ENCODE results near the gene ARPP21. TPM values are rescaled to one million over a fixed set of nuclear protein-coding genes. Genes with fewer than 3 reads are reported as not detected.

The ARPP21 gene
- total and polyA plus RNA-seq, 2 donors (not counting 3 experiments of a cell fraction or from before 2014, with no cell fraction given): not detected

DNA sequence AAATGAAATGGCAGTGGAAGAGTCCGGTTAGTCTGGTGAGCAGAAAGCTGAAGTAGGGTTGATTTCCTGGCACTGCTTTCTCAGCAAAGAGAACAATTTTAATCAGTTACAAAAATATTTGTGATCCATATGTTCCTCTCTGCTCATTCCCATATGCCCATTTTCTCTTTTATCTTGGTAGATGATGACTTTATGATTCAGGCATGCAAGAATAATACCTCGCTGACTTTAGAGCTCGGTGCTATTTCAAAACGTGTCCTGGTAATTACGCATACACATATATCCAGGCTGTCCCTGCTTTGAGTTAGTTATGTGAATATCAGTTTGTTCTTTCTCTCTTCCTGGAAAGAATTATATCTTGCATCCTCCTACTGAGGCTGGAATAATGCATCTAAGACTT, 38.5 kb downstream of the ARPP21 start:
- Histone ChIP-seq H3K9ac (replicated peaks; ENCODE audit: extremely low read depth, insufficient read depth, low read length) (no peak overlapping the region), H3K9me3 (replicated peaks; ENCODE audit: control insufficient read depth, insufficient read depth, low read length) (no peaks in the 10 kb centered on the region), H3K4me1 (ENCODE audit: control insufficient read depth, extremely low read depth, insufficient read depth, low read length) (no peaks in the 10 kb centered on the region), H3K36me3 (ENCODE audit: control insufficient read depth in 2 of 2, extremely low read depth in 1 of 2, insufficient read depth in 2 of 2, low read length in 2 of 2) (no peaks in the 10 kb centered on the region), H3K9me1 (replicated peaks; ENCODE audit: control insufficient read depth, extremely low read depth, insufficient read depth, low read length) (no peaks in the 10 kb centered on the region), H4K20me1 (replicated peaks; ENCODE audit: control insufficient read depth, extremely low read depth, insufficient read depth, low read length) (no peaks in the 10 kb centered on the region), H2AFZ (ENCODE audit: low read depth, low read length) (no peak overlapping the region), H3K4me2 (ENCODE audit: insufficient read depth, low read length) (no peak overlapping the region), H3K79me2 (ENCODE audit: control insufficient read depth, insufficient read depth, low read length) (no peaks in the 10 kb centered on the region), H3K27ac (ENCODE audit: insufficient read depth, low read depth, low read length) (no peak overlapping the region), H3K4me3 (replicated peaks in 1 of 3; ENCODE audit: insufficient read depth in 1 of 3, low read depth in 1 of 3, low read length in 3 of 3) (no peak overlapping the region), H3K27me3 (ENCODE audit: control insufficient read depth in 2 of 2, insufficient read depth in 2 of 2, low read length in 2 of 2) (peaks cover 2 to 20% of the 10 kb centered on the region in 2 experiments)
- no TSS peak for BruUV-seq (replicated peaks)
- dilution Hi-C loops (cut with MboI; ENCODE audit: extremely low pct_ligation_motif_present, low sequenced_read_pairs) (no loop called here), intact Hi-C loops (cut with micrococcal nuclease) (no loop called here)
- ChIA-PET POLR2A (no interaction called here), CTCF (interaction anchor here (1.7 kb wide), 1 partner anchor 13 kb away, joined by 6 read pairs; no protein-coding TSS in a partner anchor)
- DNase-seq (ENCODE audit: low read depth, low spot score) (no peak), FAIRE-seq (no peak)
- TF ChIP-seq EZH2 (IDR thresholded peaks at IDR 0.05; ENCODE audit: borderline replicate concordance, low read depth, low read length, severe bottlenecking) (no peak), POLR2A (IDR thresholded peaks at IDR 0.05; ENCODE audit: low read depth, low read length) (no peak), JUN (IDR thresholded peaks at IDR 0.05; ENCODE audit: borderline replicate concordance, insufficient read depth, insufficient read length, low read depth) (no peak), GATA2 (IDR thresholded peaks at IDR 0.05; ENCODE audit: insufficient read depth, insufficient read length, low read depth, low read length) (no peak)
- TF ChIP-seq, protein P1, sequence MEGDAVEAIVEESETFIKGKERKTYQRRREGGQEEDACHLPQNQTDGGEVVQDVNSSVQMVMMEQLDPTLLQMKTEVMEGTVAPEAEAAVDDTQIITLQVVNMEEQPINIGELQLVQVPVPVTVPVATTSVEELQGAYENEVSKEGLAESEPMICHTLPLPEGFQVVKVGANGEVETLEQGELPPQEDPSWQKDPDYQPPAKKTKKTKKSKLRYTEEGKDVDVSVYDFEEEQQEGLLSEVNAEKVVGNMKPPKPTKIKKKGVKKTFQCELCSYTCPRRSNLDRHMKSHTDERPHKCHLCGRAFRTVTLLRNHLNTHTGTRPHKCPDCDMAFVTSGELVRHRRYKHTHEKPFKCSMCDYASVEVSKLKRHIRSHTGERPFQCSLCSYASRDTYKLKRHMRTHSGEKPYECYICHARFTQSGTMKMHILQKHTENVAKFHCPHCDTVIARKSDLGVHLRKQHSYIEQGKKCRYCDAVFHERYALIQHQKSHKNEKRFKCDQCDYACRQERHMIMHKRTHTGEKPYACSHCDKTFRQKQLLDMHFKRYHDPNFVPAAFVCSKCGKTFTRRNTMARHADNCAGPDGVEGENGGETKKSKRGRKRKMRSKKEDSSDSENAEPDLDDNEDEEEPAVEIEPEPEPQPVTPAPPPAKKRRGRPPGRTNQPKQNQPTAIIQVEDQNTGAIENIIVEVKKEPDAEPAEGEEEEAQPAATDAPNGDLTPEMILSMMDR (IDR thresholded peaks at IDR 0.05; ENCODE audit: extremely low read depth in 1 of 2, insufficient read depth in 1 of 2, low read depth in 1 of 2, low read length in 2 of 2): no peak
- TF ChIP-seq, protein P2, sequence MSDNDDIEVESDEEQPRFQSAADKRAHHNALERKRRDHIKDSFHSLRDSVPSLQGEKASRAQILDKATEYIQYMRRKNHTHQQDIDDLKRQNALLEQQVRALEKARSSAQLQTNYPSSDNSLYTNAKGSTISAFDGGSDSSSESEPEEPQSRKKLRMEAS (IDR thresholded peaks at IDR 0.05; ENCODE audit: insufficient read depth, insufficient read length): no peak

Data from endothelial cell of umbilical vein (primary cell).